Kidney epithelial cell (primary cell): ENCODE data around the gene LRRC37B. TPM values are rescaled to one million over a fixed set of nuclear protein-coding genes. Genes with fewer than 3 reads are reported as not detected.

Source experiments
- DNase-seq: peaks from one replicate; pipeline ENCODE4 v3.0.0-alpha.2; 2010; ENCODE audit warnings: low read depth
- H3K27me3 ChIP-seq: 2 replicates; pipeline ENCODE4 v1.6.0; 2011; ENCODE audit warnings: low read length; ENCODE audit not compliant: control insufficient read depth, insufficient read depth
- H3K36me3 ChIP-seq: 2 replicates; pipeline ENCODE4 v1.5.1; 2011; ENCODE audit warnings: low read length; ENCODE audit not compliant: control insufficient read depth, insufficient read depth
- H3K4me3 ChIP-seq: 2 replicates; pipeline ENCODE4 v1.5.1; 2011; ENCODE audit warnings: low read depth, mild to moderate bottlenecking, control low read depth, low read length
- CTCF ChIP-seq: IDR thresholded peaks from 2 replicates; pipeline ENCODE4 v1.5.1; 2011; ENCODE audit warnings: mild to moderate bottlenecking, moderate library complexity, low read length, control low read depth, inconsistent platforms; ENCODE audit not compliant: insufficient read depth, poor library complexity, severe bottlenecking
- total RNA-seq: library from RNA; depleted of rRNA; stranded (reverse); fragments of >200 nt; gene quantifications from 2 replicates; pipeline ENCODE4 v1.2.3, GENCODE V29; 2015

The LRRC37B gene
- total RNA-seq, 1 donor from 2014 or later, result 7.5 TPM

- DNase-seq, result no peak
- no peaks in the 10 kb centered on the region for H3K27me3 ChIP-seq
- H3K4me3 ChIP-seq, result no peak overlapping the region
- no peaks in the 10 kb centered on the region for H3K36me3 ChIP-seq
- no peak for TF ChIP-seq CTCF
Observed at GRCh38 chr17:32102646-32103186, 95.5 kb downstream of the LRRC37B start.

Other genes starting within 250 kb of the LRRC37B start
- gene COPRS, start 148.1 kb upstream of the LRRC37B start, total RNA-seq, result 78.2 and 88.8 TPM in 2 replicates
- 34.6 and 36.7 TPM in 2 replicates for gene UTP6, start 105.7 kb upstream of the LRRC37B start, total RNA-seq
- 13.5 and 19.6 TPM in 2 replicates for gene SUZ12, start 70.4 kb upstream of the LRRC37B start, total RNA-seq
- gene RHOT1, start 135.1 kb downstream of the LRRC37B start, total RNA-seq, result 28.8 and 37.2 TPM in 2 replicates